A549 (cell line): Measurements from ENCODE around the gene KRTAP19-3. TPM values are rescaled to one million over a fixed set of nuclear protein-coding genes. Genes with fewer than 3 reads are reported as not detected.
"Not testable (repeated sequence)": the region's sequence is repeated elsewhere in the genome, so short reads cannot be mapped to it uniquely, and the experiment has no call there.

Experiments used
- ATAC-seq, 2 experiments: fragments of 200-7000 bp in 1 of 2; fragments of >200 bp in 1 of 2; cut with Nextera tagmentation in 1 of 2; cut with Tn5 transposase in 1 of 2; 3 replicates each; pipeline versions ENCODE4 v1.8.0 to v1.9.1; 2018 to 2020; ENCODE audit warnings: mild to moderate bottlenecking in 1 of 2, moderate library complexity in 1 of 2
- CTCF ChIA-PET: fragments of 300-600 bp; sonication (Branson Sonifier 250); formaldehyde crosslinking; extraction: SDS; loops from one replicate; lab custom pipeline; 2021; ENCODE audit warnings: antibody characterized with exemption, inconsistent platforms; lab: Yijun Ruan, JAX
- POLR2A ChIA-PET: fragments of 350-600 bp; formaldehyde crosslinking; extraction: SDS; loops from one replicate; lab custom pipeline; 2021; ENCODE audit warnings: antibody characterized with exemption, inconsistent platforms; lab: Yijun Ruan, JAX
- DNase-seq, 2 experiments: peaks; one replicate each; pipeline versions ENCODE4 v3.0.0 to v3.0.0-alpha.2; 2011 to 2016; ENCODE audit warnings: low read depth in 1 of 2, low spot score in 1 of 2
- FAIRE-seq: peaks from 2 replicates; lab custom pipeline; 2011; peaks lifted over from hg19 to GRCh38; lab: Jason Lieb, UNC
- H3K27ac ChIP-seq, 2 experiments: fragments of >200 bp; sonication (Bioruptor Twin); formaldehyde crosslinking; 3 replicates each; pipeline ENCODE4 v1.5.1; 2016 to 2017
- H3K4me1 ChIP-seq: fragments of >200 bp; sonication (Bioruptor Twin); formaldehyde crosslinking; 3 replicates; pipeline ENCODE4 v1.6.1; 2016
- H3K4me2 ChIP-seq: fragments of >200 bp; sonication (Bioruptor Twin); formaldehyde crosslinking; 3 replicates; pipeline ENCODE4 v1.6.1; 2016
- H3K4me3 ChIP-seq: fragments of >200 bp; sonication (Bioruptor Twin); formaldehyde crosslinking; 3 replicates; pipeline ENCODE4 v1.5.1; 2016
- H3K9me3 ChIP-seq: fragments of >200 bp; sonication (Bioruptor Twin); formaldehyde crosslinking; 3 replicates; pipeline ENCODE4 v1.6.1; 2016
- BCL3 ChIP-seq: fragments of >200 bp; sonication (Bioruptor Twin); formaldehyde crosslinking; IDR thresholded peaks from 3 replicates; pipeline ENCODE4 v1.6.1; 2016
- BHLHE40 ChIP-seq: IDR thresholded peaks from 2 replicates; pipeline ENCODE4 v1.6.1; 2012; ENCODE audit warnings: low read depth, low read length, inconsistent platforms
- CBX8 ChIP-seq: fragments of 200-600 bp; sonication (generic); IDR thresholded peaks from 2 replicates; pipeline ENCODE4 v1.6.1; 2016
- E2F6 ChIP-seq: IDR thresholded peaks from 2 replicates; pipeline ENCODE4 v1.6.1; 2012; ENCODE audit warnings: low read depth, borderline replicate concordance
- EHMT2 ChIP-seq: fragments of 200-600 bp; sonication (generic); IDR thresholded peaks from 2 replicates; pipeline ENCODE4 v1.6.1; 2016; ENCODE audit warnings: antibody characterized with exemption, low read depth, mild to moderate bottlenecking, moderate library complexity
- EP300 ChIP-seq, 2 experiments: fragments of >200 bp; sonication (Bioruptor Twin); formaldehyde crosslinking; IDR thresholded peaks; 2 replicates in 1 of 2; 3 replicates in 1 of 2; pipeline ENCODE4 v1.6.1; 2016 to 2017
- ESRRA ChIP-seq: fragments of 150-350 bp; IDR thresholded peaks from 2 replicates; pipeline ENCODE4 v1.6.1; 2014; ENCODE audit warnings: mild to moderate bottlenecking, low read length, borderline replicate concordance
- FOSB ChIP-seq: fragments of 250-450 bp; sonication (Bioruptor Pico); IDR thresholded peaks from 2 replicates; pipeline ENCODE4 v1.5.0; 2020; ENCODE audit warnings: mild to moderate bottlenecking, moderate library complexity
- FOXS1 ChIP-seq: fragments of 250-450 bp; sonication (Bioruptor Pico); IDR thresholded peaks from 2 replicates; pipeline ENCODE4 v1.5.0; 2020; ENCODE audit warnings: mild to moderate bottlenecking, moderate library complexity
- HEYL ChIP-seq: fragments of 250-450 bp; sonication (Bioruptor Pico); IDR thresholded peaks from 2 replicates; pipeline ENCODE4 v1.8.0; 2021; ENCODE audit warnings: mild to moderate bottlenecking, moderate library complexity
- HOXA7 ChIP-seq: fragments of 250-450 bp; sonication (Bioruptor Pico); IDR thresholded peaks from 2 replicates; pipeline ENCODE4 v1.5.0; 2020; ENCODE audit warnings: mild to moderate bottlenecking, moderate library complexity
- JUN ChIP-seq, 2 experiments: fragments of >200 bp; sonication (Bioruptor Twin); formaldehyde crosslinking; IDR thresholded peaks; 2 replicates in 1 of 2; 3 replicates in 1 of 2; pipeline ENCODE4 v1.6.1; 2016 to 2017
- KDM5A ChIP-seq: fragments of 200-600 bp; sonication (generic); IDR thresholded peaks from 2 replicates; pipeline ENCODE4 v1.6.1; 2016; ENCODE audit warnings: antibody characterized with exemption, mild to moderate bottlenecking
- MAX ChIP-seq: IDR thresholded peaks from 2 replicates; pipeline ENCODE4 v1.6.1; 2012
- MAZ ChIP-seq: fragments of 150-350 bp; IDR thresholded peaks from 2 replicates; pipeline ENCODE4 v1.6.1; 2014; ENCODE audit warnings: antibody characterized with exemption, low read depth, low read length, borderline replicate concordance
- MYC ChIP-seq: IDR thresholded peaks from 2 replicates; pipeline ENCODE4 v1.6.1; 2012; ENCODE audit warnings: mild to moderate bottlenecking, inconsistent platforms, low read length, improper control_type of control experiment, borderline replicate concordance
- PHF8 ChIP-seq: fragments of 200-600 bp; sonication (generic); IDR thresholded peaks from 2 replicates; pipeline ENCODE4 v1.6.1; 2016; ENCODE audit warnings: low read depth, mild to moderate bottlenecking, antibody characterized with exemption, moderate library complexity, borderline replicate concordance
- RAD21 ChIP-seq, 2 experiments: fragments of >200 bp in 1 of 2; sonication (Bioruptor Twin) in 1 of 2; formaldehyde crosslinking in 1 of 2; IDR thresholded peaks in 1 of 2; conservative IDR thresholded peaks in 1 of 2; 2 replicates in 1 of 2; 3 replicates in 1 of 2; pipeline ENCODE4 v1.6.1; 2012 to 2018; ENCODE audit warnings: inconsistent platforms in 1 of 2
- RARB ChIP-seq: fragments of 250-450 bp; sonication (Bioruptor Pico); IDR thresholded peaks from 2 replicates; pipeline ENCODE4 v1.8.0; 2021; ENCODE audit warnings: mild to moderate bottlenecking, moderate library complexity
- SMC3 ChIP-seq: fragments of >200 bp; sonication (Bioruptor Twin); formaldehyde crosslinking; IDR thresholded peaks from 3 replicates; pipeline ENCODE4 v1.6.1; 2018; ENCODE audit warnings: inconsistent platforms
- SREBF2 ChIP-seq: fragments of 450-650 bp; IDR thresholded peaks from 2 replicates; pipeline ENCODE4 v1.6.1; 2014; ENCODE audit warnings: mild to moderate bottlenecking, moderate library complexity
- USF2 ChIP-seq: fragments of 450-650 bp; IDR thresholded peaks from 2 replicates; pipeline ENCODE4 v1.6.1; 2014; ENCODE audit warnings: antibody characterized with exemption
- ZC3H11A ChIP-seq: fragments of 450-650 bp; IDR thresholded peaks from 2 replicates; pipeline ENCODE4 v1.6.1; 2014; ENCODE audit warnings: antibody characterized with exemption, mild to moderate bottlenecking
- ZFP36 ChIP-seq: fragments of 450-650 bp; IDR thresholded peaks from 2 replicates; pipeline ENCODE4 v1.6.1; 2014; ENCODE audit warnings: borderline replicate concordance; ENCODE audit not compliant: partially characterized antibody
- ZNF302 ChIP-seq: fragments of 250-450 bp; sonication (Bioruptor Pico); IDR thresholded peaks from 2 replicates; pipeline ENCODE4 v1.9.0; 2021; ENCODE audit warnings: inconsistent platforms, mild to moderate bottlenecking, moderate library complexity
- WGBS: methylation state at CpG from one replicate; pipeline ENCODE4 v1.1.6; 2017; ENCODE audit errors: missing lambda C conversion rate; 5-methylcytosine and 5-hydroxymethylcytosine counted together
- polyA minus RNA-seq: library from RNA; depleted of rRNA, polyadenylated mRNA; stranded (reverse); fragments of >200 nt; gene quantifications from 2 replicates; pipeline ENCODE4 v1.2.3, GENCODE V29; 2011; rRNA and poly(A)+ RNA removed
- polyA plus RNA-seq, 4 experiments: library from polyadenylated mRNA; depleted of rRNA in 3 of 4; stranded (reverse); fragments of >200 nt; fragmentation: RNase III in 1 of 4; extraction: RNeasy Plus Mini Kit Qiagen cat#74134 plus additional on column Dnase treatment in 1 of 4; gene quantifications; 2 replicates in 3 of 4; 3 replicates in 1 of 4; pipeline ENCODE4 v1.2.3, GENCODE V29; 2011 to 2017

KRTAP19-3 gene
- polyA plus RNA-seq (2011; rRNA removed) (not detected in 2 replicates), polyA plus RNA-seq (2017; fragmentation: RNase III; extraction: RNeasy Plus Mini Kit Qiagen cat#74134 plus additional on column Dnase treatment) (not detected in 3 replicates), polyA minus RNA-seq (not detected in 2 replicates)
- polyA plus RNA-seq (2012; cell fraction: cytosol; rRNA removed), result not detected in 2 replicates
- polyA plus RNA-seq (2012; cell fraction: nucleus; rRNA removed), result not detected in 2 replicates

- FAIRE-seq, result no peak
- ATAC-seq, result no peak
Observed at GRCh38 chr21:30491963-30492428, at the start of gene KRTAP19-3. KRTAP19-3 (minus strand) TSS chr21:30492013; CDS start chr21:30491957, 56 bp downstream.

GRCh38 chr21:30518876-30519275 is 27.1 kb upstream of the KRTAP19-3 start:
- TF ChIP-seq ZFP36 (no peak), SREBF2 (no peak), ZC3H11A (no peak), KDM5A (no peak), USF2 (no peak), HEYL (CRISPR knock-in tag) (no peak), RAD21 (conservative IDR thresholded peaks at IDR 0.05 in 1 of 2, IDR thresholded peaks at IDR 0.05 in 1 of 2) (no peak), CBX8 (no peak), MAZ (no peak), SMC3 (no peak), ESRRA (no peak), RARB (CRISPR knock-in tag) (no peak), MAX (no peak), FOXS1 (CRISPR knock-in tag) (no peak), JUN (IDR thresholded peaks at IDR 0.05) (no peak), ZNF302 (CRISPR knock-in tag) (no peak), MYC (no peak), EP300 (IDR thresholded peaks at IDR 0.05) (no peak)
- TF ChIP-seq, all 56 proteins: peak for 0
- 0% methylated on average over 1 of the region's 1 CpG for WGBS
- ATAC-seq (no peak), FAIRE-seq (no peak), DNase-seq (no peak)
- no peak overlapping the region for H3K4me3 ChIP-seq
- no peak overlapping the region for H3K4me2 ChIP-seq
- H3K9me3 ChIP-seq, result no peaks in the 10 kb centered on the region
- ChIA-PET CTCF (no interaction called here), POLR2A (no interaction called here)
- no peak overlapping the region for H3K27ac ChIP-seq
- H3K4me1 ChIP-seq, result no peaks in the 10 kb centered on the region

More at GRCh38 chr21:30491963-30492428, at the start of gene KRTAP19-3:
- WGBS, result 18% methylated on average over 2 of the region's 2 CpGs
- H3K4me2 ChIP-seq, result no peak within 1 kb of the TSS
- DNase-seq, result no peak
- H3K4me1 ChIP-seq, result no peaks in the 10 kb centered on the region
- no peaks in the 10 kb centered on the region for H3K9me3 ChIP-seq
- no peak for TF ChIP-seq FOXS1 (CRISPR knock-in tag)
- no peak for TF ChIP-seq BCL3
- TF ChIP-seq FOSB (CRISPR knock-in tag), result no peak
- TF ChIP-seq E2F6, result no peak
- H3K4me3 ChIP-seq, result no peak within 1 kb of the TSS
- ChIA-PET CTCF (no interaction called here), POLR2A (no interaction called here)
- H3K27ac ChIP-seq, result no peak within 1 kb of the TSS

- WGBS, result 0% methylated on average over 1 of the region's 1 CpG
- FAIRE-seq, result no peak
- DNase-seq, result no peak
- POLR2A ChIA-PET, result no interaction called here
- Histone ChIP-seq H3K9me3 (no peaks in the 10 kb centered on the region), H3K27ac (no peak overlapping the region), H3K4me1 (no peaks in the 10 kb centered on the region), H3K4me3 (no peak overlapping the region), H3K4me2 (no peak overlapping the region)
- TF ChIP-seq USF2, result no peak
- TF ChIP-seq ESRRA, result no peak
- TF ChIP-seq RAD21 (conservative IDR thresholded peaks at IDR 0.05 in 1 of 2, IDR thresholded peaks at IDR 0.05 in 1 of 2), result no peak
- no peak for TF ChIP-seq KDM5A
- no peak for TF ChIP-seq EHMT2
- TF ChIP-seq FOXS1 (CRISPR knock-in tag), result no peak
- TF ChIP-seq HOXA7 (CRISPR knock-in tag), result no peak
- no peak for TF ChIP-seq BHLHE40
- TF ChIP-seq PHF8, result no peak
- ATAC-seq, result no peak
- CTCF ChIA-PET, result interaction anchor here (0.8 kb wide), 1 partner anchor 17 kb away, joined by 3 read pairs; no protein-coding TSS in a partner anchor
Observed at GRCh38 chr21:30515681-30516080, 23.9 kb upstream of the KRTAP19-3 start.

- ATAC-seq, H3K4me1 ChIP-seq, H3K4me2 ChIP-seq, DNase-seq, FAIRE-seq, H3K27ac ChIP-seq, POLR2A ChIA-PET, H3K4me3 ChIP-seq, CTCF ChIA-PET, H3K9me3 ChIP-seq: not testable (repeated sequence)
- WGBS, result 6% methylated on average over 4 of the region's 4 CpGs
Observed at GRCh38 chr21:30505621-30506205, 13.9 kb upstream of the KRTAP19-3 start.
